HL-60 (cell line): ENCODE data around the gene VSX1.

Experiments used
- DNase-seq, 2 experiments: peaks; one replicate each; pipeline ENCODE4 v3.0.0-alpha.2; 2010 to 2020; ENCODE audit warnings: low read depth in 1 of 2, low spot score in 1 of 2
- H3K27ac ChIP-seq: fragments of 250-450 bp; sonication (Bioruptor Pico); replicated peaks from 2 replicates; pipeline ENCODE4 v1.5.1; 2020; ENCODE audit warnings: mild to moderate bottlenecking, moderate library complexity
- H3K27me3 ChIP-seq: fragments of 250-450 bp; sonication (Bioruptor Pico); 2 replicates; pipeline ENCODE4 v1.5.1; 2021; ENCODE audit warnings: mild to moderate bottlenecking, moderate library complexity; ENCODE audit not compliant: insufficient read depth, poor library complexity, severe bottlenecking
- H3K4me3 ChIP-seq: replicated peaks from 2 replicates; pipeline ENCODE4 v1.5.1; 2011; ENCODE audit warnings: mild to moderate bottlenecking, control low read depth, low read length; ENCODE audit not compliant: insufficient read depth
- GABPA ChIP-seq: IDR thresholded peaks from 2 replicates; pipeline ENCODE4 v1.6.1; 2012; ENCODE audit warnings: low read depth
- POLR2AphosphoS5 ChIP-seq: IDR thresholded peaks from 2 replicates; pipeline ENCODE4 v1.6.1; 2012; ENCODE audit warnings: low read depth
- SPI1 ChIP-seq: IDR thresholded peaks from 2 replicates; pipeline ENCODE4 v1.6.1; 2012; ENCODE audit warnings: low read depth, mild to moderate bottlenecking, borderline replicate concordance
- TF ChIP-seq, protein P1 (sequence below): IDR thresholded peaks from one replicate; pipeline ENCODE4 v1.5.1; 2011; ENCODE audit warnings: low read length, control low read depth, inconsistent platforms; ENCODE audit not compliant: insufficient read depth
- TF ChIP-seq, protein P2 (sequence below): IDR thresholded peaks from 2 replicates; pipeline ENCODE4 v1.6.1; 2012; ENCODE audit warnings: low read depth; ENCODE audit not compliant: insufficient replicate concordance

Gene VSX1

DNA sequence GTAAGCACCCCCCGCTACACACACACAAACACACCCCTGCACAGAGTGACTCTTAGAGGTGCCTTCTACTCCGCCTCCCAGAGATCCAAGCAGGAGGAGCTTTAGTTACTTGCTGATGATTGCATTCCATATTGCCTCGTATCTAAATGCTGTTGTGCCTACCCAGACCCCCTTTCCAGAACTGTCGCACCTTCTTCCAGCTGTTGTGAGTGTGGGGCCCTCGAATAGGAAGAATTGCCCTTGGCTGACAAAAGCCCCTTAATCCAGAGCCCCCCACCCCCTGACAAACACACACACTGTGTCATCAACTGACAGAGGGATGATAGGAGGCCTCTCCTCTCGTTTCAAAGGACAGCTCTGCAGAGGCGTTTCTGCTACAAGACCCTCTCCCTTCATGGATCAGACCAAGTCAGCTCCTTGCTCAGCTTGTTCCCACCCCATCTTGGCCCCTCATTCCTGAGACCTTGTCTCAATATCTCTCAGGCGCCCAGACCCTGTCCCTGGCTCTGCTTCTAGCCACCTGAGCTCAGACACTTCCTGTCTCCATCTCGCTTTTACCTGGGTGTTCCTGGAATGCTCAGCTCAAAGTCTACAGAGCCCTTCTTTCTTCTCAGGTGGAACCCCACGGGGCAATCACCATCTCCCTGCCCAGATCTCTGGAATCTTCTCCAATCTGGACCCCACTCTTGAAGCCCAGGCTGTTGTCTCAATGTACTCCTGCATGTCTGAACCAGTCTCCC is 4.0 kb upstream of the VSX1 start:
- TF ChIP-seq POLR2AphosphoS5 (no peak), GABPA (no peak), SPI1 (no peak)
- TF ChIP-seq, protein P1, sequence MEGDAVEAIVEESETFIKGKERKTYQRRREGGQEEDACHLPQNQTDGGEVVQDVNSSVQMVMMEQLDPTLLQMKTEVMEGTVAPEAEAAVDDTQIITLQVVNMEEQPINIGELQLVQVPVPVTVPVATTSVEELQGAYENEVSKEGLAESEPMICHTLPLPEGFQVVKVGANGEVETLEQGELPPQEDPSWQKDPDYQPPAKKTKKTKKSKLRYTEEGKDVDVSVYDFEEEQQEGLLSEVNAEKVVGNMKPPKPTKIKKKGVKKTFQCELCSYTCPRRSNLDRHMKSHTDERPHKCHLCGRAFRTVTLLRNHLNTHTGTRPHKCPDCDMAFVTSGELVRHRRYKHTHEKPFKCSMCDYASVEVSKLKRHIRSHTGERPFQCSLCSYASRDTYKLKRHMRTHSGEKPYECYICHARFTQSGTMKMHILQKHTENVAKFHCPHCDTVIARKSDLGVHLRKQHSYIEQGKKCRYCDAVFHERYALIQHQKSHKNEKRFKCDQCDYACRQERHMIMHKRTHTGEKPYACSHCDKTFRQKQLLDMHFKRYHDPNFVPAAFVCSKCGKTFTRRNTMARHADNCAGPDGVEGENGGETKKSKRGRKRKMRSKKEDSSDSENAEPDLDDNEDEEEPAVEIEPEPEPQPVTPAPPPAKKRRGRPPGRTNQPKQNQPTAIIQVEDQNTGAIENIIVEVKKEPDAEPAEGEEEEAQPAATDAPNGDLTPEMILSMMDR, result no peak
- TF ChIP-seq, protein P2, sequence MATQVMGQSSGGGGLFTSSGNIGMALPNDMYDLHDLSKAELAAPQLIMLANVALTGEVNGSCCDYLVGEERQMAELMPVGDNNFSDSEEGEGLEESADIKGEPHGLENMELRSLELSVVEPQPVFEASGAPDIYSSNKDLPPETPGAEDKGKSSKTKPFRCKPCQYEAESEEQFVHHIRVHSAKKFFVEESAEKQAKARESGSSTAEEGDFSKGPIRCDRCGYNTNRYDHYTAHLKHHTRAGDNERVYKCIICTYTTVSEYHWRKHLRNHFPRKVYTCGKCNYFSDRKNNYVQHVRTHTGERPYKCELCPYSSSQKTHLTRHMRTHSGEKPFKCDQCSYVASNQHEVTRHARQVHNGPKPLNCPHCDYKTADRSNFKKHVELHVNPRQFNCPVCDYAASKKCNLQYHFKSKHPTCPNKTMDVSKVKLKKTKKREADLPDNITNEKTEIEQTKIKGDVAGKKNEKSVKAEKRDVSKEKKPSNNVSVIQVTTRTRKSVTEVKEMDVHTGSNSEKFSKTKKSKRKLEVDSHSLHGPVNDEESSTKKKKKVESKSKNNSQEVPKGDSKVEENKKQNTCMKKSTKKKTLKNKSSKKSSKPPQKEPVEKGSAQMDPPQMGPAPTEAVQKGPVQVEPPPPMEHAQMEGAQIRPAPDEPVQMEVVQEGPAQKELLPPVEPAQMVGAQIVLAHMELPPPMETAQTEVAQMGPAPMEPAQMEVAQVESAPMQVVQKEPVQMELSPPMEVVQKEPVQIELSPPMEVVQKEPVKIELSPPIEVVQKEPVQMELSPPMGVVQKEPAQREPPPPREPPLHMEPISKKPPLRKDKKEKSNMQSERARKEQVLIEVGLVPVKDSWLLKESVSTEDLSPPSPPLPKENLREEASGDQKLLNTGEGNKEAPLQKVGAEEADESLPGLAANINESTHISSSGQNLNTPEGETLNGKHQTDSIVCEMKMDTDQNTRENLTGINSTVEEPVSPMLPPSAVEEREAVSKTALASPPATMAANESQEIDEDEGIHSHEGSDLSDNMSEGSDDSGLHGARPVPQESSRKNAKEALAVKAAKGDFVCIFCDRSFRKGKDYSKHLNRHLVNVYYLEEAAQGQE, result no peak
- Histone ChIP-seq H3K4me3 (no peak overlapping the region), H3K27me3 (peaks cover 50% of the 10 kb centered on the region), H3K27ac (no peak overlapping the region)
- DNase-seq, result no peak

DNA sequence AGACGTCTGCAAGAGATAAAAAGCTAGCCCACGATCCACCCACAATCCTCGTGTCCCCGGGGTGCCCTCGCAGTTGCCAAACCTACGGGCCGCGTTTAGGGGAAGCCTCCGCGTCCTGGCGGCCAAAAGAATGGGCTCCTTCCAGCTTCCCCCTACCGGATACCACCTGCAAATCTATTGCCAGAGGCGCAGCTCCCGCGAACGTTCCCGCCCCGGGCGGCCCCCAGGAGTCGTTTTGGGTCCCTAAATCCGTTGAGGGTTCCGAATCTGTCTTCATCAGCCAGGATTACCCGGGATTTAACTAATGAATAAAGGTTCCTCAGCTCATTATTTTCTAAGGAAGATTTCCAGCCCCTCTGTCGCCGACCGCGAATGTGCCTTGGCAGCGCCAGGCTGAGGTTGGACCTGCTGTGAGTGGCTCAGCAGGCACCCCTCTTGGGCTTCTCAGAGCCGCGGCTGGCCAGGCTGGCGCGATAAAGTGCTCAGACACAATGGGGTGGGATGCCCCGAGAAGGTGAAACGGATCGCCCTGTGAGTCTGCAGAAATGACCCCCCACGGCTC is 2.8 kb upstream of the VSX1 start:
- H3K27me3 ChIP-seq, result peaks cover 49% of the 10 kb centered on the region
- H3K4me3 ChIP-seq, result no peak overlapping the region
- H3K27ac ChIP-seq, result no peak overlapping the region
- DNase-seq, result no peak
- TF ChIP-seq SPI1 (no peak), GABPA (no peak), POLR2AphosphoS5 (no peak)
- TF ChIP-seq, protein P2, result no peak
- TF ChIP-seq, protein P1, result no peak

DNA sequence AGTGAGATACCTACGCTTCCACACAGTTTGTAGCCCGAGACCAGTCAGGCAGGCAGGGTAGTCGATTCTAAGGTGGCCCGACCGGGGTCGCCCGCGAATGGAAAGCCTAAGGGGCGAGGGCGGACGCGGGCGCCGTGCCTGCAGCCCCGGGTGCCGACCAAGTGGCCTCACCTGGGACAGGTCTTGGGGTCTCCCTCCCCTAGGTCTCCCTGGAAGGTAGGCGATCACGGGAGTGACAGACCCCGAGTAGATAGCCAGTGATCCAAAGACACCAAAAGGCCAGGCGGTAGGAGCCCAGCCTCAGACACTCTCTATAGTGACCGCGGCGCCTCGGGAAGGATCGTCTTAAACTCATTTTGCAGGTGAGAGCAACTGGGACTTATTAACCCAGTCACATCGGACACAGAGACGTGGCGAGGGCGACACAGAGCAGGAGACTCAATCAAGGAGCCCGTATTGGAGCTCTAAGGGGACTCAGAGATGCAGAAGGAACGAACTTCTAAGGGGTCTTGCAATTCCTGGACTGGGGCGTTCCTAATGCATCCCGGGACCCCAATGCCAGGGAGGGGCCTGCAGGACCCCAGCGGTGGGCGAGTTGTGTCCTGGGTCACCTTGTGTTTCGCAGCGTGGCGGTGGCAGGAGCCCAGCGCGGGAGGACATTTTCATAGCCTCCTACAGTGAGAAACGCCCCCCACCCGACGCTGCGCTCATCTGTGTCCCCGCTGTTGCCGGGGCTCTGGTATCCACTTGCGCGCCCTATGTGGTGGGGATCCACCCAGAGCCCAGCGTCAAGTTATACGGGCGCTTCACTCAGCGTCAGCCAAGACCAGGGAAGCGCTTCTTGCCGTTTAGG is 2.1 kb upstream of the VSX1 start:
- Histone ChIP-seq H3K4me3 (no peak overlapping the region), H3K27ac (no peak overlapping the region), H3K27me3 (peaks cover 52% of the 10 kb centered on the region)
- no peak for DNase-seq
- no peak for TF ChIP-seq SPI1
- no peak for TF ChIP-seq GABPA
- TF ChIP-seq, protein P2, result no peak
- TF ChIP-seq, protein P1, result no peak
- no peak for TF ChIP-seq POLR2AphosphoS5
